Adrenal gland (tissue), 5 donors: ENCODE results near the gene RABGAP1L.

Experiments
- POLR2A ChIP-seq, 2 donors: fragments of 450-650 bp; IDR thresholded peaks; one replicate each; pipeline ENCODE4 v1.6.1; 2017; ENCODE audit warnings: antibody characterized with exemption in 2 of 2, mild to moderate bottlenecking in 2 of 2, moderate library complexity in 1 of 2
- TF ChIP-seq, protein P1 (sequence below), 6 experiments: fragments of 450-650 bp in 4 of 6; fragments of 200-600 bp in 2 of 6; sonication (generic) in 1 of 6; IDR thresholded peaks; 1 replicate in 5 of 6; 2 replicates in 1 of 6; pipeline versions ENCODE4 v1.5.1 to v1.8.0; 2016 to 2021; ENCODE audit warnings: antibody characterized with exemption in 6 of 6, mild to moderate bottlenecking in 2 of 6, moderate library complexity in 1 of 6
- donor health status: DM: no; HTN: no; CAD: no.

GRCh38 chr1:174949061-174949460 lies 789.7 kb downstream of the RABGAP1L start:
- TF ChIP-seq, protein P1, sequence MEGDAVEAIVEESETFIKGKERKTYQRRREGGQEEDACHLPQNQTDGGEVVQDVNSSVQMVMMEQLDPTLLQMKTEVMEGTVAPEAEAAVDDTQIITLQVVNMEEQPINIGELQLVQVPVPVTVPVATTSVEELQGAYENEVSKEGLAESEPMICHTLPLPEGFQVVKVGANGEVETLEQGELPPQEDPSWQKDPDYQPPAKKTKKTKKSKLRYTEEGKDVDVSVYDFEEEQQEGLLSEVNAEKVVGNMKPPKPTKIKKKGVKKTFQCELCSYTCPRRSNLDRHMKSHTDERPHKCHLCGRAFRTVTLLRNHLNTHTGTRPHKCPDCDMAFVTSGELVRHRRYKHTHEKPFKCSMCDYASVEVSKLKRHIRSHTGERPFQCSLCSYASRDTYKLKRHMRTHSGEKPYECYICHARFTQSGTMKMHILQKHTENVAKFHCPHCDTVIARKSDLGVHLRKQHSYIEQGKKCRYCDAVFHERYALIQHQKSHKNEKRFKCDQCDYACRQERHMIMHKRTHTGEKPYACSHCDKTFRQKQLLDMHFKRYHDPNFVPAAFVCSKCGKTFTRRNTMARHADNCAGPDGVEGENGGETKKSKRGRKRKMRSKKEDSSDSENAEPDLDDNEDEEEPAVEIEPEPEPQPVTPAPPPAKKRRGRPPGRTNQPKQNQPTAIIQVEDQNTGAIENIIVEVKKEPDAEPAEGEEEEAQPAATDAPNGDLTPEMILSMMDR (IDR thresholded peaks at IDR 0.05) = no peak
- no peak for TF ChIP-seq POLR2A (IDR thresholded peaks at IDR 0.05)
